IMR-90 (cell line): ENCODE data around the gene GOLGA5. TPM values are rescaled to one million over a fixed set of nuclear protein-coding genes. Genes with fewer than 3 reads are reported as not detected.

Source experiments
- ATAC-seq: fragments of 200-7000 bp; cut with Tn5 transposase; 2 replicates; pipeline ENCODE4 v1.9.1; 2020; ENCODE audit warnings: low read depth, mild to moderate bottlenecking, moderate library complexity
- BruUV-seq: library from RNA; stranded (reverse); fragments of 400-500 nt; replicated peaks from 2 replicates; lab custom pipeline; 2021; lab: Mats Ljungman, UMichigan
- CTCF ChIA-PET: fragments of 300-600 bp; formaldehyde crosslinking; extraction: SDS; loops from one replicate; lab custom pipeline; 2021; ENCODE audit warnings: antibody characterized with exemption; lab: Yijun Ruan, JAX
- POLR2A ChIA-PET: fragments of 300-600 bp; sonication (Branson Sonifier 250); formaldehyde crosslinking; loops from one replicate; lab custom pipeline; 2022; ENCODE audit warnings: antibody characterized with exemption; ENCODE audit not compliant: unreplicated experiment; lab: Charles Lee
- DNase-seq: peaks from one replicate; pipeline ENCODE4 v3.0.0; 2013
- H2AFZ ChIP-seq: replicated peaks from 2 replicates; pipeline ENCODE3; 2013; ENCODE audit warnings: low read length, mild to moderate bottlenecking; ENCODE audit not compliant: poor library complexity
- H2AK5ac ChIP-seq: 2 replicates; pipeline ENCODE4 v1.6.1; 2013; ENCODE audit warnings: low read depth, low read length, inconsistent platforms
- H2AK9ac ChIP-seq: replicated peaks from 2 replicates; pipeline ENCODE3; 2013; ENCODE audit warnings: mild to moderate bottlenecking, low read depth, low read length, moderate library complexity; ENCODE audit not compliant: poor library complexity
- H2BK120ac ChIP-seq: 2 replicates; pipeline ENCODE4 v1.6.1; 2013; ENCODE audit warnings: low read depth, low read length, inconsistent platforms
- H2BK15ac ChIP-seq: 3 replicates; pipeline ENCODE4 v1.6.1; 2013; ENCODE audit warnings: low read depth, low read length, inconsistent platforms
- H2BK20ac ChIP-seq: 2 replicates; pipeline ENCODE4 v1.6.1; 2013; ENCODE audit warnings: low read depth, mild to moderate bottlenecking, inconsistent platforms, low read length, moderate library complexity
- H2BK5ac ChIP-seq: 2 replicates; pipeline ENCODE4 v1.6.1; 2013; ENCODE audit warnings: mild to moderate bottlenecking, low read depth, low read length, inconsistent platforms; ENCODE audit not compliant: poor library complexity, severe bottlenecking
- H3K14ac ChIP-seq: replicated peaks from 2 replicates; pipeline ENCODE4 v1.6.1; 2013; ENCODE audit warnings: low read depth, low read length, inconsistent platforms
- H3K18ac ChIP-seq: 2 replicates; pipeline ENCODE4 v1.6.1; 2013; ENCODE audit warnings: low read depth, low read length, control low read depth
- H3K23ac ChIP-seq: 2 replicates; pipeline ENCODE4 v1.6.1; 2013; ENCODE audit warnings: low read depth, low read length, inconsistent platforms
- H3K27ac ChIP-seq: 2 replicates; pipeline ENCODE4 v1.5.1; 2013; ENCODE audit warnings: mild to moderate bottlenecking, control low read depth, low read length; ENCODE audit not compliant: insufficient read depth
- H3K27me3 ChIP-seq: 2 replicates; pipeline ENCODE4 v1.6.1; 2013; ENCODE audit warnings: low read length; ENCODE audit not compliant: control insufficient read depth, insufficient read depth
- H3K36me3 ChIP-seq: 2 replicates; pipeline ENCODE4 v1.6.1; 2013; ENCODE audit warnings: low read length, mixed read lengths; ENCODE audit not compliant: control insufficient read depth, insufficient read depth
- H3K4ac ChIP-seq: 2 replicates; pipeline ENCODE4 v1.6.1; 2013; ENCODE audit warnings: low read depth, low read length, inconsistent platforms
- H3K4me1 ChIP-seq: 2 replicates; pipeline ENCODE4 v1.6.1; 2013; ENCODE audit warnings: low read length, mixed read lengths; ENCODE audit not compliant: control insufficient read depth, insufficient read depth
- H3K4me2 ChIP-seq: 2 replicates; pipeline ENCODE4 v1.6.1; 2013; ENCODE audit warnings: low read depth, mild to moderate bottlenecking, control low read depth, low read length, moderate library complexity
- H3K4me3 ChIP-seq: 2 replicates; pipeline ENCODE4 v1.5.1; 2013; ENCODE audit warnings: low read depth, mild to moderate bottlenecking, control low read depth, low read length, moderate library complexity; ENCODE audit not compliant: insufficient read depth
- H3K56ac ChIP-seq: 2 replicates; pipeline ENCODE4 v1.6.1; 2013; ENCODE audit warnings: low read length, inconsistent platforms; ENCODE audit not compliant: insufficient read depth; ENCODE audit errors: extremely low read depth
- H3K79me1 ChIP-seq, 2 experiments: 2 replicates each; pipeline ENCODE4 v1.6.1; 2013; ENCODE audit warnings: low read length in 2 of 2, inconsistent platforms in 1 of 2, low read depth in 1 of 2
- H3K9ac ChIP-seq: 2 replicates; pipeline ENCODE4 v1.6.1; 2013; ENCODE audit warnings: low read depth, low read length, control low read depth
- H3K9me1 ChIP-seq: 2 replicates; pipeline ENCODE4 v1.6.1; 2013; ENCODE audit warnings: low read length, inconsistent platforms; ENCODE audit not compliant: insufficient read depth
- H3K9me3 ChIP-seq: 2 replicates; pipeline ENCODE4 v1.6.1; 2013; ENCODE audit warnings: low read length; ENCODE audit not compliant: control insufficient read depth, insufficient read depth
- H4K20me1 ChIP-seq: 2 replicates; pipeline ENCODE4 v1.6.1; 2013; ENCODE audit warnings: low read length, inconsistent platforms; ENCODE audit not compliant: insufficient read depth
- H4K5ac ChIP-seq: 2 replicates; pipeline ENCODE4 v1.6.1; 2013; ENCODE audit warnings: mild to moderate bottlenecking, low read depth, low read length, control low read depth
- H4K8ac ChIP-seq, 2 experiments: 2 replicates each; pipeline ENCODE4 v1.6.1; 2013; ENCODE audit warnings: low read depth in 2 of 2, low read length in 2 of 2, control low read depth in 1 of 2, inconsistent platforms in 1 of 2
- H4K91ac ChIP-seq: 2 replicates; pipeline ENCODE4 v1.6.1; 2013; ENCODE audit warnings: low read depth, low read length, inconsistent platforms; ENCODE audit not compliant: insufficient read depth
- BHLHE40 ChIP-seq: fragments of 150-350 bp; IDR thresholded peaks from 2 replicates; pipeline ENCODE4 v1.6.1; 2016; ENCODE audit warnings: mild to moderate bottlenecking, low read depth, low read length
- MAZ ChIP-seq: IDR thresholded peaks from 2 replicates; pipeline ENCODE4 v1.6.1; 2012; ENCODE audit warnings: low read depth, mild to moderate bottlenecking, low read length, improper control_type of control experiment, moderate library complexity, borderline replicate concordance
- RAD21 ChIP-seq: IDR thresholded peaks from 2 replicates; pipeline ENCODE4 v1.6.1; 2012; ENCODE audit warnings: low read length, improper control_type of control experiment
- RFX5 ChIP-seq: IDR thresholded peaks from 2 replicates; pipeline ENCODE4 v1.8.0; 2012; ENCODE audit warnings: low read depth, mild to moderate bottlenecking, low read length, moderate library complexity
- SMC3 ChIP-seq: fragments of 150-350 bp; IDR thresholded peaks from 2 replicates; pipeline ENCODE4 v1.6.1; 2016; ENCODE audit warnings: low read depth, mild to moderate bottlenecking, antibody characterized with exemption, low read length, moderate library complexity
- WGBS, 2 experiments: methylation state at CpG; one replicate each; pipeline versions ENCODE4 v1.1.5 to v1.1.7; 2013; ENCODE audit warnings: missing lambda C conversion rate in 2 of 2; ENCODE audit not compliant: insufficient read length in 1 of 2; ENCODE audit errors: extremely low coverage in 2 of 2; 5-methylcytosine and 5-hydroxymethylcytosine counted together
- dilution Hi-C: fragments of 300-500 bp; cut with HindIII; formaldehyde crosslinking; loops from one replicate; pipeline ENCODE4 v1.14.3; 2018; ENCODE audit warnings: low sequenced_read_pairs; ENCODE audit not compliant: unreplicated experiment
- in situ Hi-C: fragments of 300-500 bp; cut with MboI; formaldehyde crosslinking; loops from 3 replicates; pipeline ENCODE4 v1.14.3; 2019; ENCODE audit warnings: low sequenced_read_pairs, inconsistent platforms, mixed read lengths
- intact Hi-C: fragments of 100-400 bp; cut with micrococcal nuclease; formaldehyde crosslinking; loops from 2 replicates; pipeline ENCODE4 v1.10.0; 2022
- polyA plus RNA-seq, 3 experiments: library from polyadenylated mRNA; depleted of rRNA; stranded (reverse); fragments of >200 nt; gene quantifications; 2 replicates each; pipeline ENCODE4 v1.2.3, GENCODE V29; 2012; ENCODE audit warnings: low replicate concordance in 1 of 3
- total RNA-seq: library from RNA; depleted of rRNA; stranded (reverse); fragments of >200 nt; gene quantifications from 2 replicates; pipeline ENCODE4 v1.2.3, GENCODE V29; 2012
- TF ChIP-seq, protein P1 (sequence below): fragments of 150-350 bp; IDR thresholded peaks from 2 replicates; pipeline ENCODE4 v1.6.1; 2016; ENCODE audit warnings: low read depth, mild to moderate bottlenecking, low read length, moderate library complexity, borderline replicate concordance

The GOLGA5 gene
- total and polyA plus RNA-seq, 2 of the 4 experiments (the other 2 are of a cell fraction), result 35.0 to 59.5 TPM

- ATAC-seq, result no peak
- peaks cover 7% of the 10 kb centered on the region; the same call in 1 of the 2 replicates for H4K20me1 ChIP-seq
- no peaks in the 10 kb centered on the region for H3K27me3 ChIP-seq
- H4K5ac ChIP-seq, result peak overlapping the region; percentile 93
- peak overlapping the region; percentile 88; the same call in 1 of the 2 replicates for H3K56ac ChIP-seq
- in situ Hi-C loops (loop anchor here (10.0 kb wide), 1 partner anchor 670 kb away; the partner anchor contains the start of genes CPSF2 and NDUFB1), dilution Hi-C loops (no loop called here), intact Hi-C loops (no loop called here)
- peak overlapping the region; percentile 99 for H3K4me2 ChIP-seq
- no peaks in the 10 kb centered on the region for H3K9me1 ChIP-seq
- H4K8ac ChIP-seq, result peak overlapping the region; percentile 85 to 97
- peak overlapping the region; percentile 85 for H3K4me3 ChIP-seq
- H3K14ac ChIP-seq, result peak overlapping the region; percentile 96
- H3K9ac ChIP-seq, result peak overlapping the region; percentile 98
- H2BK20ac ChIP-seq, result no peak overlapping the region
- CTCF ChIA-PET, result interaction anchor here (0.6 kb wide), 1 partner anchor 10 kb away, joined by 3 read pairs; no protein-coding TSS in a partner anchor
- H2AFZ ChIP-seq, result peak overlapping the region; percentile 98
- peak overlapping the region; percentile 76 for H3K18ac ChIP-seq
- peaks cover 16% of the 10 kb centered on the region for H3K36me3 ChIP-seq
- peak overlapping the region; percentile 92 for H4K91ac ChIP-seq
- TF ChIP-seq RAD21, result no peak
- no peak for TF ChIP-seq MAZ
- TF ChIP-seq, protein P1, sequence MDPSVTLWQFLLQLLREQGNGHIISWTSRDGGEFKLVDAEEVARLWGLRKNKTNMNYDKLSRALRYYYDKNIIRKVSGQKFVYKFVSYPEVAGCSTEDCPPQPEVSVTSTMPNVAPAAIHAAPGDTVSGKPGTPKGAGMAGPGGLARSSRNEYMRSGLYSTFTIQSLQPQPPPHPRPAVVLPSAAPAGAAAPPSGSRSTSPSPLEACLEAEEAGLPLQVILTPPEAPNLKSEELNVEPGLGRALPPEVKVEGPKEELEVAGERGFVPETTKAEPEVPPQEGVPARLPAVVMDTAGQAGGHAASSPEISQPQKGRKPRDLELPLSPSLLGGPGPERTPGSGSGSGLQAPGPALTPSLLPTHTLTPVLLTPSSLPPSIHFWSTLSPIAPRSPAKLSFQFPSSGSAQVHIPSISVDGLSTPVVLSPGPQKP, result no peak
- no peak for TF ChIP-seq RFX5
- TF ChIP-seq SMC3, result no peak
- TF ChIP-seq BHLHE40, result no peak
- DNase-seq, result no peak
- H2BK15ac ChIP-seq, result no peak overlapping the region
- peaks cover 2% of the 10 kb centered on the region; the same call in 1 of the 2 replicates for H3K4me1 ChIP-seq
- peak overlapping the region; percentile 88 for H3K27ac ChIP-seq
- peak overlapping the region; percentile 97 for H2AK5ac ChIP-seq
- peaks cover under 1 to 34% of the 10 kb centered on the region in 2 experiments for H3K79me1 ChIP-seq
- peak overlapping the region; percentile 98 for H3K23ac ChIP-seq
- H3K4ac ChIP-seq, result peak overlapping the region; percentile 98
- BruUV-seq, result TSS peak; percentile 41
- 0 out of 2 replicates have a peak overlapping the region, but pooled peaks have one; percentile 41 for H2BK120ac ChIP-seq
- peak overlapping the region; percentile 61 for H2BK5ac ChIP-seq
- POLR2A ChIA-PET, result no interaction called here
- no CpG with 5 or more reads among the region's 6 CpGs for WGBS, 2 experiments
- H2AK9ac ChIP-seq, result peak overlapping the region; percentile 100
- no peaks in the 10 kb centered on the region; the same call in 1 of the 2 replicates for H3K9me3 ChIP-seq
These were observed 856 bp downstream of the GOLGA5 start for GRCh38 chr14:92794961-92795360.
